ENCODE data around the gene PBX4.

Gene PBX4

DNA sequence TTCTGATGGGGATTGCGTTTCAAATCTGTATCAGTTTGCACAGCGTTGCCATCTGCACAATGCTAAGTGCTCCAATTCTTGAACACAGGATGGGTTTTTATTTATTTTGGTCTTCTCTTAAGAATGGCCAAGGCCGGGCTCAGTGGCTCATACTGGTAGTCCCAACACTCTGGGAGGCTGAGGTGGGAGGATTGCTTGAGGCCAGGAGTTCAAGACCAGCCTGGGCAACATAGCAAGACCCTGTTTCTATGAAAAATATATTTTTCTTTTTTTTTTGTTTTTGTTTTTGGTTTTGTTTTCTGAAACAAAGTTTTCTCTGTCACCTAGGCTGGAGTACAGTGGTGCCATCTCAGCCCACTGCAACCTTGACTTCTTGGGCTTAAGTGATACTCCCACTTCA lies 95.3 kb downstream of the PBX4 start:
- no peak for DNase-seq

DNA sequence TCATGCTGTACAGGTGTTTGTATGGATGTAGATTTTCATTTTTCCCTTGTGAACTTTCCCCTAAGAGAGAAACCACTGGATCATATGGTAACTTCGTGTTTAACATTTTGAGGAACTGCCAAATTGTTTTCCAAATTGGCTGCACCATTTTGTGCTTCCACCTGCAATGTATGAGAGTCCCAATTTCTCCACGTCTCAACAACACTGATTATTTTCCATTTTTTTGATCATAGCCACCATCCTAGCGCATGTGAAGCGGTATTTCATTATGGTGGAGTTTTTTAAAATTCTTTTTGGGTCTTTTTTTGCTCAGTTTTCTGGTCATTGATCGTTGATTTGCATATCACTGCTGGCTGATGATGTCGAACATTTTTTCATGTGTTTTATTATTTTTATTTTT lies 97.5 kb downstream of the PBX4 start:
- no peak for DNase-seq

DNA sequence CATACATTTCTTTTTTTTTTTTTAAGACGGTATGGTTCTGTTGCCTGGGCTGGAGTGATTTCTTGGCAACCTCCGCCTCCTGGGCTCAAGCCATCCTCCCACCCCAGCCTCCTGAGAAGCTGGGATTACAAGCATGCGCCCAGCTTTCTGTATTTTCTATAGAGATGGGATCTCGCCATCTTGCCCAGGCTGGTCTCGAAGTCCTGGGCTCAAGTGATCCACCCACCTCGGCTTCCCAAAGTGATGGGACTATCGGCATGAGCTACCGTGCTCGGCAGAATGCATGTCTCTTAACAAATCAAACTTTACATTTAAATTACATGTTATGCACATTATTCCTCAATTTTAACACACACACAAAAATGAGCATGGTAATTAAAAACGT lies 101.3 kb downstream of the PBX4 start:
- DNase-seq, result no peak

DNA sequence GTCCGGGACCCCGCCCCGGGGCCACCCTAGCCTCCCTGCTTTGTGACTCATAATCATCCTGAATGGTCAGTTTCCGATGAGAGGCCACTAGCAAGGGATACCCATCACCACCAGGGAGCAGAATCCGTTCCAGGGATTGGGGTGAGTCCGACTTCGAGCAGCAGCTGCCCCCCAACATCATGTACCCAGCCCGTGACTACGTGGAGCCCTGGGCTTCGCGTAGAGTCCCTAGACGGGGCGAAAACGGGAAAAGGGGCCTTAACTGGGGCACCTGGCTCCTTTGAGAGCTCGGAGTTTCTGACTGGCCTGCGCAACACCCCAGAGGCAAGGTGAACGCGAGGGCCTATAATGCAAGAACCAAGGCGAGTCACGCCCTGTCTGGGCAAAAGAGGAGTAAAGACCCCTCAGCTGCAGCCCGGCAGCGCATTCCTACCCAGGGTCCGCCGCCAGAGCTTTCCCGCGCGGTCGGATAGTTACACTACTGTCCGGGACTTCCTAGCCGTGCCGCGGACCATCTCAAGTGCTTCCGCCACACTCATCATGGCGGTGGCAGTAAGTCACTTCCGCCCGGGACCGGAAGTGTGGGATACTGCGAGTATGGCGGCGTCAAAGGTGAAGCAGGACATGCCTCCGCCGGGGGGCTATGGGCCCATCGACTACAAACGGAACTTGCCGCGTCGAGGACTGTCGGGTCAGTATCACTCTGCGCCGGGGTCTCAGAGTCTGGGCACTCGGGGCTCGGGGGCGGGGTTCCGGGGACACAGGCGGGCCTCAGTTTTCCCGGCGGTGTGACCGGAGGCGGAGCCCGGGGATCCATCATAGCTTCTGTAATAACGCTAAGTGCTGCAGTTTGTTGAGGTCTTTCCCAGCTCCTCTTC lies 102.6 kb downstream of the PBX4 start, which contains the start of gene NDUFA13:
Gene NDUFA13 (plus strand): TSS at position 584 of the 878 bp plus-strand sequence. CDS start 14 bp downstream, at position 598.
- DNase-seq, result peak; percentile 95

DNA sequence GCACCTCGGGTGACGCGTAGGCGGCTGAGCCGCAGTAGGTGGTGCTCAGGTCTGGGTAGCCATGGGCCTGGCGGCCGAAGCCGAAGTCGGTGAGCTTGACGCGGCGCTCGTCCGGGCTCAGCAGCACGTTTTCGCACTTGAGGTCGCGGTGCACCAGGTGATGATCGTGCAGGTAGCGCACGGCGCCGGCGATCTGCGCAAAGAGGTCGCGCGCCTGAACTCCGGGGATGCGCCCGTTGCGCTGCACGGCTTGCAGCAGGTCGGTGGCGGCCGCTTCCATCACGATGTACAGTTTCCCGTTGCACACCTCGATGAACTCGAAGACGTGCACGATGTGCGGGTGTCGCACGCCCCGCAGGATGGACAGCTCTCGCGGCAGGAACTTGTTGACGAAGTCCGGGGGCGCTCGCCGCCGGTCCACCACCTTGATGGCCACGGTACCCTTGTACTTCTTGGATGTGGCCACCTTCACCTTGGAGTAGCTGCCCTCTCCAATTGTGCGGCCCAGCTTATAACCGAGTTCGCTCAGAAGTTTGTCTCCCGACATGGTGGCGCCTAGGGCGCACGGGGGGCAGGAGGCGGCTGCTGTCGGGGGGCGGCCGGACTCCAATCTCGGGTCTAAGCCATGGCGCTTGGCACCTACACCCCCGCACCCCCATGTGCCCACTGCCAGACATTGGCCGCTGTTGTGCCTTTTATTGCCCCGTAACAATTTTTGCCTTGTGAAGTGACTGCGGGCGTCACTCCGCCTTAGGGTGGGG lies 103.4 kb downstream of the PBX4 start, which contains the start of gene TSSK6:
Gene TSSK6 (minus strand): TSS at position 668 of the 761 bp plus-strand sequence. CDS start 121 bp downstream, at position 547.
- DNase-seq, result no peak

DNA sequence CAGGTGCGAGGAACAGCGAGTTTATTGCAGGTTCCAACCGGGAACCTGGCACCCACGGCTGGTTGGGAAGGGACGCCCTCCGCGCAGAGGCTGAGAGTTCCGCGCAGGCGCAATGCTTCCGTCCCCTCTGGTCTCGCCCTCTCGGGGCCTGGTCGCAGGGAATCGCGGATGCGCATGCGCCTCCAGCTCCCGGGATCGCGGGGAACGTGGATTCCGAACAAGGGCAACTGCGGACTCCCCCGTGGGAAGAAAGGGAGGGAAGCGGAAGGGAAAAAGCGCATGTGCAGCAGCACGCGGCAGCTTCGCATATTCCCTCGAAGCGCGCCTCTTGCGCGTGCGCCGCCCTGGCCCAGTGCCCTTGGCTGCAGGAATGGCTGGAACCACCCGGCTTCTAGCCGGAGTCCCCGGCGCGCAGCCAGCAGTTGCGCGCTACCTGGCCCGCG lies 104.3 kb downstream of the PBX4 start:
- DNase-seq, result no peak

DNA sequence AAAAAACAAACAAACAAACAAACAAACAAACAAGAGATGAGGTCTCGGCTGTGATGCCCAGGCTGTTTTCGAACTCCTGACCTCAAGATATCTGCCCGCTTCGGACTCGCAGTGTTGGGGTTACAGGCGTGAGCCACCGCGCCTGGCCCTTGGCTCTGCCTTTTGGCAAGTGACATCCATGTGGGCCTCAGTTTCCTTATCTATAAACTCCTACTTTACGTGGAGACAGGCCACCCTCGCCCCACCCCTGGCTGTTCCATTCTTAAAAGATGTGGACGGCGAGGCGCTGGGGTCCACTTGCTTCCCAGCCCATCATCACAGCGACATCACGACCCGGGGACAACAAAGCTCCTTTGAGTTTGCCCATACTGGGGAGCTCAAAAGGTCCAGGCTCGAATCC lies 104.8 kb downstream of the PBX4 start:
- DNase-seq, result no peak

All from activated naive CD4-positive, alpha-beta T cell treated with Interleukin-2 at 50 U/mL for 16 hours (primary cell).